Astrocyte of the cerebellum (primary cell): ENCODE data around the gene LCE1D.

Experiments
- DNase-seq: peaks from one replicate; pipeline ENCODE4 v3.0.0-alpha.2; 2011; ENCODE audit warnings: low read depth
- H3K4me3 ChIP-seq: 2 replicates; pipeline ENCODE4 v1.5.1; 2011; ENCODE audit warnings: mild to moderate bottlenecking, low read depth, low read length, moderate library complexity
- in situ Hi-C: cut with HindIII; loops from 2 replicates; pipeline ENCODE4 v1.10.0; 2017; ENCODE audit warnings: low sequenced_read_pairs
- TF ChIP-seq, protein P1 (sequence below): IDR thresholded peaks from 2 replicates; pipeline ENCODE4 v1.5.1; 2012; ENCODE audit warnings: low read length, low read depth, moderate library complexity, mild to moderate bottlenecking; ENCODE audit errors: missing control alignments

The LCE1D gene

DNA sequence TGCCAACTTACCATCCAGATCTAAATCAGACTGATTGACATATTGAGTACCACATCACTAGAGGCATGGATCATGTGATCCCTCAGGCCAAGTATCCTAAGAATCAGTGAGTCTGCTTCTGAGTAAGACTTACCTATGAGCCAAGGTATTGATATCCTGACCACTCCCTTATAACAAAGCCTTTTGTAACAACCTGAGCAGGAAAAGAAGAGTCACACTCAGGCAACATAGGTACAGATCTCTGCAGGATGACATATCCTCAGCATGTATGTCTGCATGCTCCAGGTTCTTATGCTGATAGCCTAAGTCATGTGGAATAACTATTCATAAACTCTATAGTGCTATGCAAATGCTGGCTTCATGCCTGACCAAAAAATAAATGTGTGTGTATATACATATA, 28.4 kb downstream of the LCE1D start:
- H3K4me3 ChIP-seq, result no peak overlapping the region
- DNase-seq, result no peak
- in situ Hi-C loops, result no loop called here
- TF ChIP-seq, protein P1, sequence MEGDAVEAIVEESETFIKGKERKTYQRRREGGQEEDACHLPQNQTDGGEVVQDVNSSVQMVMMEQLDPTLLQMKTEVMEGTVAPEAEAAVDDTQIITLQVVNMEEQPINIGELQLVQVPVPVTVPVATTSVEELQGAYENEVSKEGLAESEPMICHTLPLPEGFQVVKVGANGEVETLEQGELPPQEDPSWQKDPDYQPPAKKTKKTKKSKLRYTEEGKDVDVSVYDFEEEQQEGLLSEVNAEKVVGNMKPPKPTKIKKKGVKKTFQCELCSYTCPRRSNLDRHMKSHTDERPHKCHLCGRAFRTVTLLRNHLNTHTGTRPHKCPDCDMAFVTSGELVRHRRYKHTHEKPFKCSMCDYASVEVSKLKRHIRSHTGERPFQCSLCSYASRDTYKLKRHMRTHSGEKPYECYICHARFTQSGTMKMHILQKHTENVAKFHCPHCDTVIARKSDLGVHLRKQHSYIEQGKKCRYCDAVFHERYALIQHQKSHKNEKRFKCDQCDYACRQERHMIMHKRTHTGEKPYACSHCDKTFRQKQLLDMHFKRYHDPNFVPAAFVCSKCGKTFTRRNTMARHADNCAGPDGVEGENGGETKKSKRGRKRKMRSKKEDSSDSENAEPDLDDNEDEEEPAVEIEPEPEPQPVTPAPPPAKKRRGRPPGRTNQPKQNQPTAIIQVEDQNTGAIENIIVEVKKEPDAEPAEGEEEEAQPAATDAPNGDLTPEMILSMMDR, result no peak

DNA sequence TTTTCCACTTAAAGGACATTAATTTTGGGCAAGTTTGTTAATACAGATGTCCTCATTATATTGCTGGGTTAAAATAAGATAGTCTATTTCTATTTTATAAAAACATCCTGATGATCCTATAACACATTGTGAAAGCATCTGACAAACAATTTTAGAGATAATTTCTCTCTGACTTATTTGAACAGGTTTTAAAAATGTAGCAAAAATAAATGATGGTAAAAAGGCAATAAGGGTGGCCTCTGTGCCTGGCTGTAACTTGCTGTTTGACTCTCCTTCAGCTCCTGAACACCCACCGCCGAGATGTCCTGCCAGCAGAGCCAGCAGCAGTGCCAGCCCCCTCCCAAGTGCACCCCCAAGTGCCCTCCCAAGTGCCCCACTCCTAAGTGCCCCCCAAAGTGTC, 30.7 kb downstream of the LCE1D start, which contains the start of gene LCE1A:
TSS of gene LCE1A (plus strand) at position 301 of the 400 bp plus-strand sequence. CDS start at position 301, 0 bp downstream.
- in situ Hi-C loops, result no loop called here
- TF ChIP-seq, protein P1, result no peak
- no peak within 1 kb of the TSS for H3K4me3 ChIP-seq
- no peak for DNase-seq

DNA sequence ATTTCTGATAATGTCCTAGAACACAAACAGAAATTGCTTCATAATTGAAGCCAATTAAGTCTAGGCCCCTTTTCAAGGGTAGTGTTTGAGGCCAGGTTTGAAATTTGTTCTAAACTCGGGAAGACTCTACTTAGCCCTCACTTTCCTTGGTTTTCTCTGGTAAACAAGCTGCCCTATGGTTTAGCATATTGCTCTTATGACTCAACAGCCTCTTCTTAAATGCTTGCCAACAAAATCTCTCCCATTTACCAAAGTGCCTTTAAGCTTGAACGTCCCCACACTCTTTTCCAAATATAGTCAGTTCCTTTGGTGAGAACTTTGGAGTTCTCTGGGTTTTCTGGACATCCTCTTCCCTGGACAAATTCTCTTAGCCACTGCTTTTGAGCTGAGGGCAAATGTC, 40.3 kb downstream of the LCE1D start:
- no peak for DNase-seq
- TF ChIP-seq, protein P1, result no peak
- in situ Hi-C loops, result no loop called here
- H3K4me3 ChIP-seq, result no peak overlapping the region

DNA sequence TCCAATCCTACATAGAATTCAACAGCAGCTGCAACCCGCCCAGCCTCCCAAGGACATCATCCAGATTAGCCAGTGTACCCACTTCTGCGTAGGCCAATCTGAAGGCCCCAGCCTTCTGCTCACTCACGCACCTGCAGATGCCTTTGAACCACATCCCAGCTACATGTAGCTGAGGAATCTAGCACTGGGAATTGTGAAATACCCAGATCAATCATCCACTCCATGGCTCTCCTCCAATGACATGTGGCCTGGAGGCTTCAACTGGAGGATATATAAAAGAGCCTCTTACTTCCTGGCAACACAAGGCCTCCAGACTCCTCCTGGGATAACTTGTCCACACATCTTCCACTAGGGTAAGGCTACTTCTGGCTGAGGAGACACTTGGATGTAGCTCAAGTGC, 46.0 kb downstream of the LCE1D start, which contains the start of gene LCE6A:
TSS of gene LCE6A (plus strand) at position 301 of the 400 bp plus-strand sequence. CDS start 665 bp downstream, outside the sequence.
- in situ Hi-C loops, result no loop called here
- DNase-seq, result no peak
- no peak within 1 kb of the TSS for H3K4me3 ChIP-seq
- TF ChIP-seq, protein P1, result no peak
